Body of pancreas (tissue), 4 donors: ENCODE measurements around the gene ANAPC10. TPM values are rescaled to one million over a fixed set of nuclear protein-coding genes. Genes with fewer than 3 reads are reported as not detected.

Source experiments
- ATAC-seq: fragments of 150-250 bp; one replicate; pipeline ENCODE4 v1.9.1; 2016
- DNase-seq, 4 donors: peaks; one replicate each; pipeline ENCODE4 v3.0.0-alpha.2; 2019
- H3K27ac ChIP-seq, 4 donors: fragments of 200-600 bp; sonication (generic); 1 replicate in 3 of 4; 2 replicates in 1 of 4; pipeline versions ENCODE4 v1.5.1 to v1.6.1; 2016 to 2019; ENCODE audit warnings: mild to moderate bottlenecking in 1 of 4, mixed read lengths in 1 of 4, moderate library complexity in 1 of 4
- H3K27me3 ChIP-seq, 2 donors: fragments of 200-600 bp; sonication (generic); one replicate each; pipeline ENCODE4 v1.6.0; 2016; ENCODE audit warnings: mild to moderate bottlenecking in 1 of 2
- H3K36me3 ChIP-seq, 2 donors: fragments of 200-600 bp; sonication (generic); replicated peaks in 1 of 2; 2 replicates each; pipeline ENCODE4 v1.5.1; 2016; ENCODE audit warnings: low read depth in 2 of 2; ENCODE audit not compliant: insufficient read depth in 1 of 2
- H3K4me1 ChIP-seq: fragments of 200-600 bp; sonication (generic); one replicate; pipeline ENCODE4 v1.6.0; 2016
- H3K4me3 ChIP-seq, 2 donors: fragments of 200-600 bp; sonication (generic); 1 replicate in 1 of 2; 2 replicates in 1 of 2; pipeline ENCODE4 v1.5.1; 2016 to 2019
- H3K9me3 ChIP-seq, 3 donors: fragments of 200-600 bp; sonication (generic); 1 replicate in 2 of 3; 2 replicates in 1 of 3; pipeline ENCODE4 v1.5.1; 2016
- POLR2A ChIP-seq, 3 donors: fragments of 450-650 bp; IDR thresholded peaks; one replicate each; pipeline ENCODE4 v1.6.1; 2016; ENCODE audit warnings: antibody characterized with exemption in 3 of 3, mild to moderate bottlenecking in 2 of 3
- WGBS, 2 donors: methylation state at CpG; one replicate each; pipeline ENCODE4 v1.1.5; 2017; 5-methylcytosine and 5-hydroxymethylcytosine counted together
- intact Hi-C: fragments of 100-400 bp; cut with DNase I; formaldehyde crosslinking; loops from one replicate; pipeline ENCODE4 v1.15.1; 2023
- total RNA-seq, 2 donors: library from RNA; depleted of rRNA; stranded (reverse); fragments of >200 nt; gene quantifications; one replicate each; pipeline ENCODE4 v1.1.0, GENCODE V29; 2016
- TF ChIP-seq, protein P1 (sequence below), 7 experiments: fragments of 450-650 bp in 4 of 7; fragments of 200-600 bp in 3 of 7; sonication (generic) in 3 of 7; IDR thresholded peaks; one replicate each; pipeline ENCODE4 v1.5.1; 2016 to 2019; ENCODE audit warnings: antibody characterized with exemption in 7 of 7

ANAPC10 gene
- total RNA-seq, 2 donors from 2014 or later: 6.6 to 10.9 TPM

DNA sequence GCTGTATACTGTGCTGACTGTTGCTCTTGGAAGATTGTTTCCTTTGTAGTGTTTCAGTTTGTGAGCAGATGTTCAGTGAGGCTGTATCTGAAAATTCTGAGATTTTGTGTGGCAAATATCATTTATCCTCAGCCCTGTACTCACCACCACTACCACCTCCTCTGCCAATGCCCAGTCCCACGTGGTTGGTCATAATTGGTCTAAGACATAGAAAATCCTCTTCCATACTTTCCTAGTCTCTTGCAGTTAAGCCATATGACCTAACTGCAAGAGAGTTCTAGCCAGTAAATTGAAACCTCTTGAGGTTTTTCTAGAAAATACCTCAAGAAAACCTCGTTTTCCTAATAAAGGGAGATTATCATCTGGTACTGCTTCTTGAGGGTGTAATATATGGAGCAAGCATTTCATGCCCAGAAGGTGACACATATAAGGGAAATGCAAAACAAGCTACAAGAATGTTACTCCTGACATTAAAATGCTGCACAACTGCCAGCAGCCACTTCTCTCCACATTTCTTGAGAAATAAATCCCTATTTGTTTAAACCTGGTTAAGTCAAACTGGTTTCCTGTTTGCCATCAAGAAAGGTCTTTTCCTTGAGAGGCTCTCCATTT, 32.9 kb upstream of the ANAPC10 start:
- WGBS, 2 donors: 71 to 88% methylated on average over 2 of the region's 2 CpGs
- no peak for DNase-seq
- Histone ChIP-seq H3K27me3 (no peaks in the 10 kb centered on the region), H3K27ac (no peak overlapping the region), H3K9me3 (no peaks in the 10 kb centered on the region), H3K4me1 (peaks cover 8% of the 10 kb centered on the region), H3K36me3 (peaks cover 0 to 10% of the 10 kb centered on the region in 2 donors), H3K4me3 (no peak overlapping the region)
- TF ChIP-seq POLR2A (IDR thresholded peaks at IDR 0.05): no peak
- TF ChIP-seq, protein P1, sequence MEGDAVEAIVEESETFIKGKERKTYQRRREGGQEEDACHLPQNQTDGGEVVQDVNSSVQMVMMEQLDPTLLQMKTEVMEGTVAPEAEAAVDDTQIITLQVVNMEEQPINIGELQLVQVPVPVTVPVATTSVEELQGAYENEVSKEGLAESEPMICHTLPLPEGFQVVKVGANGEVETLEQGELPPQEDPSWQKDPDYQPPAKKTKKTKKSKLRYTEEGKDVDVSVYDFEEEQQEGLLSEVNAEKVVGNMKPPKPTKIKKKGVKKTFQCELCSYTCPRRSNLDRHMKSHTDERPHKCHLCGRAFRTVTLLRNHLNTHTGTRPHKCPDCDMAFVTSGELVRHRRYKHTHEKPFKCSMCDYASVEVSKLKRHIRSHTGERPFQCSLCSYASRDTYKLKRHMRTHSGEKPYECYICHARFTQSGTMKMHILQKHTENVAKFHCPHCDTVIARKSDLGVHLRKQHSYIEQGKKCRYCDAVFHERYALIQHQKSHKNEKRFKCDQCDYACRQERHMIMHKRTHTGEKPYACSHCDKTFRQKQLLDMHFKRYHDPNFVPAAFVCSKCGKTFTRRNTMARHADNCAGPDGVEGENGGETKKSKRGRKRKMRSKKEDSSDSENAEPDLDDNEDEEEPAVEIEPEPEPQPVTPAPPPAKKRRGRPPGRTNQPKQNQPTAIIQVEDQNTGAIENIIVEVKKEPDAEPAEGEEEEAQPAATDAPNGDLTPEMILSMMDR (IDR thresholded peaks at IDR 0.05): no peak
- ATAC-seq: no peak
- intact Hi-C loops: no loop called here

DNA sequence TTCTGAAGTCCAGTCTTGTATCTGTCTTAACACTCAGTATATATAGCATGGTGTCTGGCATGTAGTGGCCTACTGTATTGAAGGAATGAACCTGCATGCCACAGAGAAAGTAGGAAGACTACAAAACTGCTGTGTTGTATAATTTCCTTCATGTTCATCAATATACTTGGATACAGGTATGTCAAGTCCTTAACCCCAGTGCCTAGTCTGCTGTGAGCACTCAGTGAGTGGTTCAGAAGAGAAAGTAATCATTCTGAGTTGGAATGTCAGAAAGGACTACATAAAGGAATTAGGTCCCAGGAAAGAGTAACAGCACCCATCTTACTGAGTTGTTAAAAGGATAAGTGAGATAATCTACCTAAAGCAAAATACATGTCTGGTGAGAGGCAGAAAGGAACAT, 32.1 kb upstream of the ANAPC10 start:
- no peak overlapping the region for H3K4me3 ChIP-seq

DNA sequence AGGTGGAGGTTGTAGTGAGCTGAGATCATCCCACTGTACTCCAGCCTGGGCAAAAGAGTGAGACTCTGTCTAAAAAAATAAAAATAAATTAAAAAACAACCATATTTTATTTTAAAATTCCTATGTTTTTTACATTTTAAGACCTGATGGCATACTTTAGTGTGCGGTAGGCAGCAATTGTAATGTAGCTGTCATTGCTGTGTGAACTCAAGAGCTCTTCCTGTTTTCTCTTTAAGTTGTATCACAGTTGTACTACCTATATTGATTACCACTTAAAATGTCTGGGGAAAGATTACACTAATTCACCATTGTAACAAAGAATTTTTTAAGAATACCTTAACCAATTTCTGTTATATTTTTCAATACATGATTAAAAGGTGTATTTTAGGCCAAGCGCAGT, 27.4 kb upstream of the ANAPC10 start:
- 96 to 98% methylated on average over 2 of the region's 2 CpGs for WGBS, 2 donors
- no peaks in the 10 kb centered on the region for H3K27me3 ChIP-seq
- DNase-seq: no peak
- peaks cover 5 to 34% of the 10 kb centered on the region in 2 donors for H3K36me3 ChIP-seq
- intact Hi-C loops: no loop called here
- H3K27ac ChIP-seq: no peak overlapping the region
- ATAC-seq: no peak
- TF ChIP-seq, protein P1 (IDR thresholded peaks at IDR 0.05): no peak
- TF ChIP-seq POLR2A (IDR thresholded peaks at IDR 0.05): no peak
- H3K4me1 ChIP-seq: no peaks in the 10 kb centered on the region
- H3K9me3 ChIP-seq: no peaks in the 10 kb centered on the region
- no peak overlapping the region for H3K4me3 ChIP-seq

More for the DNA sequence above, 32.1 kb upstream of the ANAPC10 start:
- no peak for TF ChIP-seq POLR2A (IDR thresholded peaks at IDR 0.05)
- TF ChIP-seq, protein P1 (IDR thresholded peaks at IDR 0.05): no peak
- Histone ChIP-seq H3K9me3 (no peaks in the 10 kb centered on the region), H3K4me1 (peaks cover 8% of the 10 kb centered on the region), H3K27me3 (no peaks in the 10 kb centered on the region), H3K27ac (no peak overlapping the region), H3K36me3 (peaks cover 0 to 13% of the 10 kb centered on the region in 2 donors)
- DNase-seq: no peak
- no peak for ATAC-seq
- intact Hi-C loops: no loop called here

DNA sequence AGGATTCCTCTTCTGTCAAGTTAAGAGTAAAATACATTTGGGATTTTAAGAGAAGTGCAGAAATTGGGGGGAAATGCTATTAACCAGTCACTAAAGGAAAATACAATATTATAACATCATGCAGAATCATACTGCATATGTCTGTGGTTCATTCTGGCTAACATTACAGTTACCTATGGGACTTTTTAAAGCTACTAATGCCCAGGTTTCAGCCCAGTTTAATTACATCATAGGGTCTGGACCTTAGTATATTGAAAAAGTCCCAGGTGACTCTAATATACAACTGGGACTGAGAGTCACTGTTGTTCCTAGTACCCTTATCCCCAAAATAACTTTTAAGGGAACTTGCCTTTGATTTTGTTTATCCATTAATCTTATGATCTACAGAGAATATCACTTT, 10.1 kb upstream of the ANAPC10 start:
- ATAC-seq (no peak), DNase-seq (no peak)
- Histone ChIP-seq H3K4me3 (no peak overlapping the region), H3K36me3 (peaks cover 8 to 40% of the 10 kb centered on the region in 2 donors), H3K4me1 (no peaks in the 10 kb centered on the region), H3K9me3 (no peaks in the 10 kb centered on the region), H3K27me3 (no peaks in the 10 kb centered on the region), H3K27ac (no peak overlapping the region)
- intact Hi-C loops: no loop called here
- TF ChIP-seq, protein P1 (IDR thresholded peaks at IDR 0.05): no peak
- no peak for TF ChIP-seq POLR2A (IDR thresholded peaks at IDR 0.05)

DNA sequence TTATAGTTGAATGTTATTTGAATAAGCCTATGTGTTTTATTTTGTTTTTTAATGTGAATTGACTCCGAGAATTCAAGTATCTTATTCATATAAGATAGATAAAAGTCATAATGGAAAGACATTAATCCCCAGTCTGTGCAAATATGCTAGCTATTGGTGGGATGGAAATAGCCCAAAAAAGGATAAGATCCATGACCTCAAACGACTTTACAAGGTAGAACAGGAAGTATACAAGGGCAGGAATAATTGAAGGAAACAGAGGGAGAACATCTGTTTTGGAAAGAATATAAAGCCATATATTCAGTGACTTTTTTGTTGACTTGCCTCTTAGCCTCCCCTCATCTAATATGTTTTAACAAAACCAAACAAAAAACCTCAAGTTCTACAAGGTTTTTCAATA, 9.1 kb upstream of the ANAPC10 start:
- WGBS, 2 donors: 41 to 51% methylated on average over 2 of the region's 2 CpGs
- Histone ChIP-seq H3K27me3 (no peaks in the 10 kb centered on the region), H3K36me3 (peaks cover 8 to 31% of the 10 kb centered on the region in 2 donors), H3K4me1 (peaks cover 6% of the 10 kb centered on the region), H3K4me3 (no peak overlapping the region), H3K27ac (no peak overlapping the region), H3K9me3 (no peaks in the 10 kb centered on the region)
- no peak for ATAC-seq
- intact Hi-C loops: no loop called here
- no peak for TF ChIP-seq POLR2A (IDR thresholded peaks at IDR 0.05)
- TF ChIP-seq, protein P1 (IDR thresholded peaks at IDR 0.05): no peak
- DNase-seq: no peak
